ENCODE results near the gene SHISA2. TPM values are rescaled to one million over a fixed set of nuclear protein-coding genes. Genes with fewer than 3 reads are reported as not detected.
A peak's percentile ranks its signal among the peaks of the same experiment; 100 is the strongest.

Gene SHISA2
- total RNA-seq, 2 donors from 2014 or later = 195 to 292 TPM

GRCh38 chr13:26037302-26037701, 14.5 kb downstream of the SHISA2 start:
- H3K27ac Mint-ChIP-seq = no peak overlapping the region

GRCh38 chr13:26036383-26036782, 15.4 kb downstream of the SHISA2 start:
- no peak overlapping the region for H3K9ac ChIP-seq (ENCODE audit: extremely low read depth, low read length, poor library complexity, severe bottlenecking)
- no peaks in the 10 kb centered on the region for H3K27me3 ChIP-seq (ENCODE audit: control insufficient read depth, insufficient read depth, low read length, poor library complexity, severe bottlenecking)
- Mint-ChIP-seq H3K4me1 (no peaks in the 10 kb centered on the region), H3K27me3 (ENCODE audit: insufficient read depth) (no peaks in the 10 kb centered on the region), H3K9me3 (peaks cover 25% of the 10 kb centered on the region), H3K36me3 (ENCODE audit: low read depth) (peaks cover 6% of the 10 kb centered on the region), H3K27ac (no peak overlapping the region), H3K4me3 (no peak overlapping the region)
- WGBS, 2 experiments (ENCODE audit: insufficient coverage in 1 of 2, insufficient read length in 1 of 2) = 83% methylated on average over 3 of the region's 4 CpGs; no CpG with 5 or more reads in 1 of the 2 experiments
- H3K27ac ChIP-seq (ENCODE audit: low read depth, low read length) = no peak overlapping the region
- H3K4me3 ChIP-seq (ENCODE audit: low read length) = no peak overlapping the region
- DNase-seq = no peak
- TF ChIP-seq CTCF (conservative IDR thresholded peaks at IDR 0.05) = no peak
- H3K36me3 ChIP-seq (ENCODE audit: control insufficient read depth, insufficient read depth, low read length) = no peaks in the 10 kb centered on the region
- no peaks in the 10 kb centered on the region for H3K4me1 ChIP-seq (ENCODE audit: control insufficient read depth, insufficient read depth, low read length)
- peaks cover 22% of the 10 kb centered on the region for H3K9me3 ChIP-seq (ENCODE audit: control insufficient read depth, low read length)

More at GRCh38 chr13:26037302-26037701, 14.5 kb downstream of the SHISA2 start:
- Mint-ChIP-seq H3K4me1 (no peaks in the 10 kb centered on the region), H3K9me3 (peaks cover 19% of the 10 kb centered on the region), H3K27me3 (ENCODE audit: insufficient read depth) (no peaks in the 10 kb centered on the region), H3K36me3 (ENCODE audit: low read depth) (peaks cover 6% of the 10 kb centered on the region), H3K4me3 (no peak overlapping the region)
- H3K9ac ChIP-seq (ENCODE audit: extremely low read depth, low read length, poor library complexity, severe bottlenecking) = no peak overlapping the region
- peaks cover 16% of the 10 kb centered on the region for H3K9me3 ChIP-seq (ENCODE audit: control insufficient read depth, low read length)
- 50 to 68% methylated on average over 1 to 2 of the region's 2 CpGs for WGBS, 2 experiments (ENCODE audit: insufficient coverage in 1 of 2, insufficient read length in 1 of 2)
- H3K27me3 ChIP-seq (ENCODE audit: control insufficient read depth, insufficient read depth, low read length, poor library complexity, severe bottlenecking) = no peaks in the 10 kb centered on the region
- TF ChIP-seq CTCF (conservative IDR thresholded peaks at IDR 0.05) = peak; percentile 95
- H3K27ac ChIP-seq (ENCODE audit: low read depth, low read length) = no peak overlapping the region
- no peak overlapping the region for H3K4me3 ChIP-seq (ENCODE audit: low read length)
- H3K36me3 ChIP-seq (ENCODE audit: control insufficient read depth, insufficient read depth, low read length) = no peaks in the 10 kb centered on the region
- DNase-seq = peak; percentile 94
- H3K4me1 ChIP-seq (ENCODE audit: control insufficient read depth, insufficient read depth, low read length) = no peaks in the 10 kb centered on the region

- WGBS, 2 experiments (ENCODE audit: insufficient coverage in 1 of 2, insufficient read length in 1 of 2) = 91 to 100% methylated on average over 3 of the region's 3 CpGs
- H3K9ac ChIP-seq (ENCODE audit: extremely low read depth, low read length, poor library complexity, severe bottlenecking) = no peak overlapping the region
- H3K27me3 ChIP-seq (ENCODE audit: control insufficient read depth, insufficient read depth, low read length, poor library complexity, severe bottlenecking) = no peaks in the 10 kb centered on the region
- no peak for TF ChIP-seq CTCF (conservative IDR thresholded peaks at IDR 0.05)
- no peaks in the 10 kb centered on the region for H3K36me3 ChIP-seq (ENCODE audit: control insufficient read depth, insufficient read depth, low read length)
- Mint-ChIP-seq H3K27ac (no peak overlapping the region), H3K27me3 (ENCODE audit: insufficient read depth) (no peaks in the 10 kb centered on the region), H3K9me3 (peaks cover 34% of the 10 kb centered on the region), H3K4me3 (no peak overlapping the region), H3K4me1 (no peaks in the 10 kb centered on the region), H3K36me3 (ENCODE audit: low read depth) (peaks cover 6% of the 10 kb centered on the region)
- no peak overlapping the region for H3K27ac ChIP-seq (ENCODE audit: low read depth, low read length)
- no peak overlapping the region for H3K4me3 ChIP-seq (ENCODE audit: low read length)
- H3K9me3 ChIP-seq (ENCODE audit: control insufficient read depth, low read length) = peaks cover 30% of the 10 kb centered on the region
- no peaks in the 10 kb centered on the region for H3K4me1 ChIP-seq (ENCODE audit: control insufficient read depth, insufficient read depth, low read length)
- DNase-seq = no peak
Observed at GRCh38 chr13:26034018-26034417, 17.8 kb downstream of the SHISA2 start.
